Gastroesophageal sphincter (tissue), 3 donors: ENCODE results near the gene TMEM69.

Experiments used
- EP300 ChIP-seq: sonication (generic); formaldehyde crosslinking; IDR thresholded peaks from one replicate; pipeline ENCODE4 v1.6.1; 2017; ENCODE audit warnings: antibody characterized with exemption, mild to moderate bottlenecking
- POLR2A ChIP-seq, 2 donors: fragments of 450-650 bp; IDR thresholded peaks; one replicate each; pipeline ENCODE4 v1.6.1; 2017; ENCODE audit warnings: antibody characterized with exemption in 2 of 2, mild to moderate bottlenecking in 2 of 2, moderate library complexity in 1 of 2
- POLR2AphosphoS5 ChIP-seq: sonication (generic); formaldehyde crosslinking; IDR thresholded peaks from one replicate; pipeline ENCODE4 v1.6.1; 2017; ENCODE audit warnings: antibody characterized with exemption
- TF ChIP-seq, protein P1 (sequence below), 4 experiments: fragments of 200-600 bp in 2 of 4; fragments of 450-650 bp in 2 of 4; sonication (generic) in 1 of 4; IDR thresholded peaks; one replicate each; pipeline ENCODE4 v1.5.1; 2017 to 2019; ENCODE audit warnings: antibody characterized with exemption in 4 of 4, mild to moderate bottlenecking in 2 of 4, moderate library complexity in 2 of 4

DNA sequence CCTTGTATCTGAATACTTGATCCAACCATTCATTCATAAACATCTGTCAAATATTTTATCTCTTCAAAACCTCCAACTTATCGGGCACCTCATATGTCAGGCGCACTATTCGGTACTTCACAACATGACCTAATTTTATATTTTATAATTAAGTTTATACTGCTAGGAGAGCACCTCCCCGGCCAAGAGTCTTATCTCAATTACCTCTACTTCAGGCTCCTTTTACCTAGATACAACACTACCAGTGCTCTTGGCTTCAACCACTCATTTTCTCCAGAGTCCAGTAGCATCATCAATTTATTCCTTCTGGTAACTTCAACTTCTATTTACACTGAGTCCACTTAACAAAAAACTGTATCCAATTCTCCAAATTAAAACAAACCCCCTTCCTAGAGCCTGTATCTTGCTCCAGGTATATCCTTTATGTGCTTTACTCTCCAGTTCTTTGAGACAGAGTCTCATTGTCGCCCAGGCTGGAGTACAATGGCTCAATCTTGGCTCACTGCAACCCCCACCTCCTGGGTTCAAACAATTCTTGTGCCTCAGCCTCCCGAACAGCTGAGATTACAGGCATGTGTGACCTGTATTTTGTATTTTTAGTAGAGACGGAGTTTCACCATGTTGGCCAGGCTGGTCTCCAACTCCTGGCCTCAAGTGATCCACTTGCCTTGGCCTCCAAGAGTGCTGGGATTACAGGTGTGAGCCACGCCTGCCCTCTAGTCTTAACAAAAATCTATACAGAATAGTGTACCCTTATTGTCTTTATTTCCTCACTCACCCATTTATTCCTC lies 20.5 kb upstream of the TMEM69 start:
- TF ChIP-seq POLR2A (IDR thresholded peaks at IDR 0.05), result no peak
- TF ChIP-seq, protein P1, sequence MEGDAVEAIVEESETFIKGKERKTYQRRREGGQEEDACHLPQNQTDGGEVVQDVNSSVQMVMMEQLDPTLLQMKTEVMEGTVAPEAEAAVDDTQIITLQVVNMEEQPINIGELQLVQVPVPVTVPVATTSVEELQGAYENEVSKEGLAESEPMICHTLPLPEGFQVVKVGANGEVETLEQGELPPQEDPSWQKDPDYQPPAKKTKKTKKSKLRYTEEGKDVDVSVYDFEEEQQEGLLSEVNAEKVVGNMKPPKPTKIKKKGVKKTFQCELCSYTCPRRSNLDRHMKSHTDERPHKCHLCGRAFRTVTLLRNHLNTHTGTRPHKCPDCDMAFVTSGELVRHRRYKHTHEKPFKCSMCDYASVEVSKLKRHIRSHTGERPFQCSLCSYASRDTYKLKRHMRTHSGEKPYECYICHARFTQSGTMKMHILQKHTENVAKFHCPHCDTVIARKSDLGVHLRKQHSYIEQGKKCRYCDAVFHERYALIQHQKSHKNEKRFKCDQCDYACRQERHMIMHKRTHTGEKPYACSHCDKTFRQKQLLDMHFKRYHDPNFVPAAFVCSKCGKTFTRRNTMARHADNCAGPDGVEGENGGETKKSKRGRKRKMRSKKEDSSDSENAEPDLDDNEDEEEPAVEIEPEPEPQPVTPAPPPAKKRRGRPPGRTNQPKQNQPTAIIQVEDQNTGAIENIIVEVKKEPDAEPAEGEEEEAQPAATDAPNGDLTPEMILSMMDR (IDR thresholded peaks at IDR 0.05), result no peak
- TF ChIP-seq EP300, result no peak
- no peak for TF ChIP-seq POLR2AphosphoS5
